ENCODE data around the gene TLX1.

DNA sequence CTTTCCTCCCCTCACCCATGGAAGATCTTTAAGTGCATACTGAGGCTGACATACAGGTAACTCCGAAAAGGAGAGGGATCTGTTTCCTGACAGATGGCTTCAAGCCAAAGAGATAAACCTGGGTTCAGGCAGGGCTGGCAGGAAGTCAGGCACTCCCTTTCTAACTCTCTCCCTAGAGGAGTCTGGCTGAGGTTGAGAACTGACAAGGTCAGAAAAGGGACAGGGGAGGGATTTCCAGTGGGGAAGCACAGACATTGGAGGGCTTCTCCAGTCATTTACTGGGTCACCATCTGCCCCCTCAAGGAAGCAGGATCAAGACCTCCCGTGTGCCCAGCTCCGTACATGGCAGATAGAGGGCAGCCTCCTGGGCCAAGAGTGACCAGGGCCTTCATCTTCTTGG lies 31.6 kb downstream of the TLX1 start:
- TF ChIP-seq EZH2 (IDR thresholded peaks at IDR 0.05; ENCODE audit: low read length, unreplicated experiment) (no peak), CTCF (conservative IDR thresholded peaks at IDR 0.05; ENCODE audit: low read depth, low read length) (no peak), EZH2phosphoT487 (IDR thresholded peaks at IDR 0.05; ENCODE audit: borderline replicate concordance, low read length) (no peak)
